ENCODE results near the gene MRGPRF.

Gene MRGPRF

DNA sequence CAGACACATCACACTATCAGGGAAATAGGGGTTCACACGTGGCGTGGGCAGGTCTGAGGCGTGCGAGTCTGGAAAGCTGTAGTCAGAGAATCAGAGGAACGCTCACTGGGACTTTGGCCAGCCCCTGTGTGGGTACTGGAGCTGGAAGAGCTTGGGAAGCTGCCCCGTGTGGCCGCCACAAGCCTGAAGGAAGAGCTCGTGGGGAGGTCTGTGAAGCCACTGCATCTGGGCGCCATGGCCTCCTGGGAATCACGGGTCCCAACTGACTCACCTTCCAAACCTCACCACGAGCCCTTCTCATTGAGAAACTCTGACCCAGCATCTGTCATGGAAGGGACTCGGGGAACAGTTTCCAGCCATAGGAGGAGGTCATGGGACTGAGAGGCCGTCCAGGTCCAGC is 5.9 kb upstream of the MRGPRF start:
- no peak for DNase-seq

DNA sequence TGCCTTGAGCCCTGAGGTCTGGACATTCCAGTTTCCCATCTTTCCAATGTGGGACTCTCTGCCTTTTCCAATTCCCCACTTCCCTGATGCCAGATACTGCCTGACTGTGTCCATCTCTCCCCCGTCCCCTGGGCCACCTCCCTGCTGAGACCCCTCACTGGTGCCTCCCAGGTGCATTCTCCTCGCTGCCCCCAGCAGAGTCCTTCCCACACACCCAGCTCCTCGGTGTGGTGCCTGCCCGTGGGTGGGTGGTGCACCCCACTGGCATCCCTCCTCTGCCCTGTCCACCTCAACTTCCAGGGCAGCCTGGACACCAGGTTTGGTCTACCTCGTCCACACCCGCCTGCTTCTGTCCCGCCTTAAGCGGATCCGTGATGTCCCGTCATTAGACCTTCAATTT is 4.9 kb upstream of the MRGPRF start:
- DNase-seq = no peak

DNA sequence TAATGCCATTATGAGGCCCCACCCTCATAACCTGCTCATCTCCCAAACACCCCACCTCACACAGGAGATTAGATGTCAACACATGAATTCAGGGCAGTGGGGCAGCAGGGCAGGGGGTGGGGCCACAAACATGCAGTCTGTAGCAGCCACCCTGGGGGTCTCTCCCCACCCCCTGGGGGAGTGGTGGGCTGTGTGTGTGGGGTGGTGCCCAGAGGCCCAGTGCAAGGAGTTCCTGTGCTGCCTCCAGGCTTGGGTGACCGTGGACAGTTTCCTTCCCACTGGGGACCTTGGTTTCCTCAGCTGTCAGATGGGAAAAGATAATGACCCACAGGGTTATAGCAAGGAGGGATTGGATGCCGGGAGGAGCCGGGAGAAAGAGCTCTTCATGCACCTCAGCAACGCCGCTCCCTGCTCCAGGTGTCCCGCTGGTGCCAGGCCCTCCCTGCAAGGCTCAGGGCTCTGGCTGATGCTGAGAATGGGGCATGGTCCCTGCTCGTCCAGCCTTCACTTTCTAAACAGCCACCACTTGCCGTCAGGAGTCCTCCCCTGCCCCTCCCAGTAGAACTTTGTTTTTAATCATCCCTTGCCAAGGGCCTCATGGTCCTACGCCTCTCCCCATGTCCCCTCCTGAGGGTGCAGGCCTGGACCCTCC is 2.0 kb upstream of the MRGPRF start:
- no peak for DNase-seq

DNA sequence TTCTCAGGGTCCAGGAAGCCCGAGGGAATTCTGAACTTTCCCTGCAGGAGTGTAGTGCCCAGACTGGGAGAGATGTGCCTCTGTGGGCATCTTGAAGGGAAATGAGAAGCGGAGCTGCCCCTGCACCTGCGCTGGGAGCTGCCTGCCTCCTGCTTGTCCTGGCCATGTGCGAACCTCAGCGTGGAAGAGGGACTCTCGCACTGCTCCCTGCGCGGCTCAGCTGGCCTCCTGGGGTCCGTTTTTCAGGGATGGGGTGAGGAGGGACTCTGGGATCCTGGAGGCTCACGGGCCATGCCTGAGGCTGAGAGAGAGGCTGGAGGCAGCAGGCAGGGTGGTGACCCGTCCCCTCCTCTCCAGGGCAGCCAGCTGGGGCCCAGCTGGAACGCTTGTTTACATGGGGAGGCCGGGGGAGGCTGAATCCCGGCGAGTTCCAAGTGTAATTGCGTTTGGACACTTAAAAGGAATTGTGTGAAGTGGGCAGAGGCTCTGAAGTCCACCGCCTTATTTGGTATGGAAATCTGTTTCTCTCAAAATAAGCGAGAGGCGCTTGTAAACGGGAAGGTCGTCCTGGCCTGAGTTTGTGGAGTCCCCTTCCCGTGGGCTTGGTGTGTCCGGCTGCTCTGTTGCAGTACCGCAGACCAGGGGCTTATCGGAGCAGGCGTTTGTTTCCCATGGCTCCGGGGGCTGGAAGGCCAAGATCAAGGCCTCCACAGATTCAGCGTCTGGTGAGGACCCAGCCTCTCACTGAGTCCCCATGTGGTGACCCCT is 1.2 kb upstream of the MRGPRF start:
- peak in 2 of 3 experiments; percentile 71 to 84 for DNase-seq

DNA sequence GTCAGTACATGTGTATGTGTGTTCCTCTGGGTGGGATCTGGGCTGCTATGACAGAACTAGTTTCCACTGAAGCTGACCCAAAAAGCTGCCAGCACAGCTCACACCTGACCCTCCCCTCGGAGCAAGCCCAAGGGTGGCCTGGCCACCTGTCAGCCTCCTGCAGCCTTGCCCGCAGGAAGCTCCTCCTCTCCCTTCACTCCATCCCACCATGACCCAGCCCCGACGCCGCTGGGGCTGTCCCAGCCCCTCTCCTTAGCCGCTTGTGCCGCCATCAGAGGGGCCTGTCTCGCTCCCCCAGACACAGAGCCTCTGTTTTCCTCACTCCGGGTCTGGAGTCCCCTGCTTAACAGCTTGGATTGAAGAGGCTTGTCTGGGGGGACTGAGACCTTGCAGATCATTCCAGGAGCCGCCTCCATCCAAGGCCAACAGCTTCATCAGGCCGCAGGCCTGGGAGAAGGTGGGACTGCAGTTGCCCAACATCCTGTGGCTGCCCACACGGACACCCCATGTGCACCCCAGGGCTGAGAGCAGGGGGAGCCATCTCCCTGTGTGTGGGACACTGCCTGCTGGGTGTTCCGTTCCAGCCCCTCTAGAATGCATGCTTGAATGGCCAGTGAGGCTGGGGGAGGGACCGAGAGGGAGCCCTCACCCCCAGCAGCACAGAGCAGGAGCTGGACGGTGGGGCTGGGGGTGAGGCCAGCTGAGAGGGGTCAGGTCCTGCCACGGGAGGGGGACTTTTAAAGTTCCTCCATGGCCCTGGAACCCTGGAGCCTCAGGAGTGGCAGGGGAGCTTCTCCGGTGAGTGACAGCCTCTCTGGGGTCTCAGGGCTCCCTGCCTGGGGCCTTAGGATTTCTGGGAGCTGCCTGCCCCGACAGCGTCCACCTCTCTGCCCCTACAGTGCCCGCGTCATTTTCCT is 696 bp downstream of the MRGPRF start:
- no peak for DNase-seq

DNA sequence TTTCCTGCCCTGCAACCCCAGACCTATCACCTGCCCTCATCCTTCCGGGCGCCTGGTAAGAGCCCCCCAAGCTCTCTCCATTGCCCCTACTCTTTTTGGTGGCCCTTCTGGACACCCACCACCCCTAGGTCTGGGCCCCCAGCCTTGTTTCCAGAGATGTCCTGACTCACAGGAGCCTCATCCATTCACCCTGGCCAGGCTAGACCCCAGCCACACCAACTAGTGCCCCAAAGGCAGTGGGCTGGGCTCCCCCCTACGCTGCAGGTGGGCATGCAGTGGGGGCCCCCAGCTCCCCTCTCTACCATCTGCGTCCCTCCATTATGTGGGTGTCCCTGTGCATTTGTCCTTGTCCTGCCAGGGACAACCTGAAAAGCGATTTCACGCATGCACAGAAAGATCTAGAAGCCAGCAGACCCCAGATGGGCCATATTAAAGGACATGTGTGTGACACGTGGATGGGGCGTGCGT is 1.4 kb downstream of the MRGPRF start:
- DNase-seq = no peak

DNA sequence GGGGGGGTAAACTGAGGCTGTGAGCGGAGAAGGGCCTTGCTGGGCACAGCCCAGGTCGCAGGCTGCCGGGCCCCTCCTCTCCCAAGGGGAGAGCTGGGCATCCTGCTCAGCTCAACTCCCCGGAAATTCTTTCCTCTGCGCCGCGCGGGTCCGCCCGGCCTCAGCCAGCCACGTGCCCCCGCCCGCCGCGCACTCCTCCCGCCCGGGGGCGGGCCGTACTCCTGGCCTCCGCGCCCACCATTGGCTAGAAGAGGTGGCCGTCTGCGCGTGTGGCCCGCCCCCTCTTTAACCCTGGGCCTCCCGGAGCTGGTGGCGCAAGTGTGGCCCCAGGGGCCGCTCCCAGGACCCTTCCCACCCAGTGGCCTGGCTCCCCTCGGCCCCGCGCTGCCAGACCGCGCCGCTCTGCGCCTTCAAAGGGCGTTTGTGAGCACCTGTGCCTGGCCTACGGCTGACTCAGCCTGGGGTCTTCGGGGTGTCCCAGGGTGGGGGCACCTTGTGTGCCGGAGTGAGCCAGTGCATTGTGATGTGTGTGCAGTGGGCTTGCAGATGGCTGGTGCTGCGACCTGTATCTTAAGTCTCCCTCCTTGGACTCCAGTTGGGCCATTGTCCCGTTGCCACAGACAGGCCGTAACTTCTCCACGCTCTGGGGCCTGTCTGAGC is 2.0 kb downstream of the MRGPRF start:
- DNase-seq = peak in 2 of 3 experiments; percentile 24 to 33

DNA sequence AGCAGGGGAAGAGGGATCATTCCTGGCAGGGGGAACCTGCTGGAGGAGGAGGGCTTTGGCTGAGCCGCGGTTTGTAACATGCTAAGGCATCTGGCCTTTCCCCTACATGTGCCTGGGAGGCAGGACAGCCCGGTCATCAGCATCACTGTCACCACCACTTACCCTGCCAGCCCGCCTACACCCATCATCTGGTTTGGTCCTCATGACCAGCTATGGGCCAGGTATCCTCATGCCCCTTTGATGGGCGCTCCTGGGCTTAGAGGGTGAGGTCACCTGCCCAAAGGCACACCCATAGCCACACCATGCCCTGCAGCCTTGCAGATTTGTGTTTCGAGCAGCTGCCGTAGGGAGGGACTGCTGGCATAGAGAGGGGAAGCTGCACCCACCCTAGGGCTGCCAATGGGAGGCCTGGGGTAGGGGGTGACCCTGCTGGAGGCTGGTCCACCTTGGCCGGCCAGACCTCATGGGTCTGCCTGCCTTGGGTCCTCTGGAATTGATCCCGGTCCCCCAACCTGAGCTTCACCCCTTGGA is 2.6 kb downstream of the MRGPRF start:
- no peak for DNase-seq

DNA sequence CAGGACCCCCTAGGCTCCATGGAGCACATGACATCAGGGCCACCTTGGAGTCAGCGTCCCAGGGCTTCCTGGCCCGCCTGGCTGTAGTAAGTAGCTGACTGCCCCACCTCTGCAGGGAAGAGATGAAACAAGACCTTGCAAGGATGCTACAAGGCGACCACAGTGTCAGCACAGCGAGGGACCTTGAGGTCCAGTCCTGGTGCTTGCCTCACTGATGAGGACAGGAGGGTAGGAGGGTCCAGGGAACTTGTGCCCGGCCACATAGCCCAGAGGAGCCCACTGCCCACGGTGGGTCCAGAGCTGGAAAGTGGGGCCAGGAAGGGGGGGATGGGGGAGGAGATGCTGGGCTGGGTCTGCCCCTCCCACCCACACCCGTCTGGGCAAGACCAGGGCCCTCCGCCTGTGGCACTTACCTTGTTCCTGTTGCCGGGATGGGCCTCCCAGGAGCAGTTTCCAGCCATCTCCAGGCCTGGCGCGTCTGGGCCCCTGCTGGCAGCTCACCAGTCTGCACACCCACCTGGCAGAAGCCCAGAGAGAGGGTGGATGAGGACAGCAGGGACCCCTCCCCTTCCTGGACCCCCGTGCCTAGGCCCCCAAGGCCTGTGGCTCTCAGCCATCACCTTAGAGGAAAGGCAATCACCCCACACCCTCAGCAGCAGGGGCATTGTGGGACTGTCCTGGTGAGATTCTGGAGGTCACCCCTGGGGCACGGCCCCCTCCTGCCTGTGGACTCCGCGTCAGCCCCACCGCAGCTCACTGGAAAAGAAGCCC is 3.4 kb downstream of the MRGPRF start:
- DNase-seq = no peak

DNA sequence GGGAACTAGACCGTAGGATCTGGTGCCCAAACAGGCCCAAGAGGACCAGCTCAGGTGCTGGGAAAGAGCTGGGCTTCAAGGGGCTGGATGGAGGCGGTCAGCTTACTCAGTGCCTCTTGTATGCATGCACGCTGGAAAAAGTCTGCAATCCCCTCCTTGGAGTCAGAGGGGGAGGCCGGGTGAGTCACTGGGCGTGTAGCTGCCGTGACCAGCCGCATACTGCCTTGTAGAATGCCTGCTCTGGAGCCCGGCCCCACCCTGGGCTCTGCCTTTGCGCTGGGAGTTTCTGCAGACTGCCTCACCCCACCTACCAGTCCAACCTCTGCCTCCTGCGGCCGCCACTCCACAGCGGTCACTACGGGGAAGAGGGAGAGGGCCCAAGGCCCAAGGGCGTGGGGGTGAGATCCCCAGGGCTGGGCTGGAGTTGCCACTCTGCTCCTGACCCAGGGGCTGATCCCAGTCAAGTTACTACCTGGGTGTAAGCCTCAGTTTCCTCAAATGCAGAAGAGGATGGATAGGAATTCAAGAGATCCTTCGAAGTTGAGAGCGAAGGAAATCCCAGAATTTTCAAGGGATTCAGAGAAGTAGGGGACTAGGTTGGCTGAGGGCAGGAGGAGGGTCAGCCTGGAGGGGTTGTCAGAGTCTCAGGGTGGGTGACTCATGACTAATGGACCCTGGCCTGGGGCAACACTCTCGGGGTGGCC is 4.2 kb downstream of the MRGPRF start:
- peak in 1 of 3 experiments; percentile 34 for DNase-seq

DNA sequence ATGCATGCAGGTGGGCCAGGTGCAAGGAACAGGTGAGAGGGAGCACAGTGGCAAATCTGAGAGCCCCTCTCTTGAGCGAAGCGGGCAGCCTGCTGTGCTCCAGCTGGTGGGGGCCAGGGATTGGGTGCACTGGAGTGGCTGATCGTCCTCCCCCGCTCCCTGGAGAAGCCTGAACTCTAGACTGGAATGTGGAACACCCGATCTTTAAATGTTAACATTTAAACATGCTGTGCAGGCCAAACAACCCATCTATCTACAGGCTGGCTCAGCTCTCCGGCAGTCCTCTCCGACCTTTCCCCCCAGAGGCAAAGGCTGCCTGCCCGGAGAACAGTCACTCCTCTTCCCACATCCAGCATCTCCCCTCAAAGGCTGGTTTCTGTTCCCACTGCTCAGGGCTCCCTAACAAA is 5.1 kb downstream of the MRGPRF start:
- peak in 2 of 3 experiments; percentile 76 to 94 for DNase-seq

DNA sequence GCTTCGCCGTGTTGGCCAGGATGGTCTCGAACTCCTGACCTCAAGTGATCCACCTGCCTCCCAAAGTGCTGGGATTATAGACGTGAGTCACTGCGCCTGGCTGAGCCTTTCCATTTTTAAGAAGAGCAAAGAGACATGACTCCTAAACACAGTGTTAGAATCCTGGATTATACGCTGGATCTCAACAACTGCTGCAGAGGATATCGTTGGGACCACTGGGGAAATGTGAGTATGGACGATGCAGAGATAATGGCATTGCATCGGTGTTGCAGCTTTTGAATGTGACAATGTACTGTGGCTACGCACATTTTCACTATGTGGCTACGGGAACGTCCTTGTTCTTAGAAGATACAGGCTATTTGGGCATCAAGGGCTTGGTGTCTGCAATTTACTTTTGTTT is 6.2 kb downstream of the MRGPRF start:
- DNase-seq = no peak

DNA sequence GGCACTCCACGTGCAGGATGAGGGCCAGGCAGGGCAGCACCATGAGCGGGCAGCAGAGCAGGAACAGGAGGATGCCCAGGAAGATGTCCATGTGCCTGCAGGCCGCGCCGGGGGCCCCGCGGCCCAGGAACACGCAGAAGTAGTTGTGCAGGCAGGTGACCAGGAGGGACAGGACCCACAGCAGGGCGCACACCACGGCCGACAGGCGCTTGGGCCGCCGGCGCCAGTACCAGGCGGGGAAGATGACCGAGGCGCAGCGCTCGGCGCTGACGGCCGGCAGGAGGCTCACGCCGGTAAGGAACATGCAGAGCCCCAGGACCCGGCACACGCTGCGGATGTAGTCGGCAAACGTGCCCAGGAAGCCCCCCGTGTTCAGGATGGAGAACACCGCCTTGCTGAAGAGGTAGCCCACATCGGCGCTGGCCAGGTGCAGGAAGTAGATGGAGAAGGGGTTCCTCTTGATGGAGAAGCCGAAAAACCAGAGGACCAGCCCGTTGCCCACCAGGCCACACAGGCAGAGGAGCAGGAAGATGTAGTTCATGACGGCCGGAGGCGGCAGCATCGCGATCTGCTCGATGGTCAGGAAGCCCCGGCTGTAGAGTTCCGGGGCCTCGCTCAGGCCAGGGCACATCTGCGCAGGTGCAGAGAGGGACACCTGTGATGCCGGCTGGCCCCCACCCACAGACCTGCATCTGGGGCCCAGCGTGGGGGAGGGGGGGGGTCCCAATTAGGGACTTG is 7.2 kb downstream of the MRGPRF start:
- no peak for DNase-seq

DNA sequence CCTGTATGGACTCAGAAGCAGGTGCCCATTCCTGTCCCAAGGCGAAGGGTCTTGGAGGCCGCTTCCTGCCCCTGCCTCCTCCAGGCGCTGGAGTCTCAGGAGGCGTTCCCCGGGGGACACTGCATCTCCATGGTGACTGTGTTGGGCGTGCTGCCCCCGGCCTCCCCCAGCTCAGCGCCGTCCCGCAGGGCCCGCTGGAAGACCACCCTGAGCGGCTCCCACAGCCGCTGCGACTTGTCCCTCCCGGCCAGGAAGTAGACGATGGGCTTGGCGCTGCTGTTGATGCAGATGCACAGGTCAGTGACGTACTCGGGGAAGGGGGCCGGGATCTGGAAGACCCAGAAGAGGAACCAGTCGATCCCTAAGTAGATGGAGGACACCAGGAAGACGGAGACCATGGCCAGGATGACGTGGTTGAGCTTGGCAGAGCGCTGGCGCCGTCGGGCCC is 7.8 kb downstream of the MRGPRF start:
- DNase-seq = no peak

DNA sequence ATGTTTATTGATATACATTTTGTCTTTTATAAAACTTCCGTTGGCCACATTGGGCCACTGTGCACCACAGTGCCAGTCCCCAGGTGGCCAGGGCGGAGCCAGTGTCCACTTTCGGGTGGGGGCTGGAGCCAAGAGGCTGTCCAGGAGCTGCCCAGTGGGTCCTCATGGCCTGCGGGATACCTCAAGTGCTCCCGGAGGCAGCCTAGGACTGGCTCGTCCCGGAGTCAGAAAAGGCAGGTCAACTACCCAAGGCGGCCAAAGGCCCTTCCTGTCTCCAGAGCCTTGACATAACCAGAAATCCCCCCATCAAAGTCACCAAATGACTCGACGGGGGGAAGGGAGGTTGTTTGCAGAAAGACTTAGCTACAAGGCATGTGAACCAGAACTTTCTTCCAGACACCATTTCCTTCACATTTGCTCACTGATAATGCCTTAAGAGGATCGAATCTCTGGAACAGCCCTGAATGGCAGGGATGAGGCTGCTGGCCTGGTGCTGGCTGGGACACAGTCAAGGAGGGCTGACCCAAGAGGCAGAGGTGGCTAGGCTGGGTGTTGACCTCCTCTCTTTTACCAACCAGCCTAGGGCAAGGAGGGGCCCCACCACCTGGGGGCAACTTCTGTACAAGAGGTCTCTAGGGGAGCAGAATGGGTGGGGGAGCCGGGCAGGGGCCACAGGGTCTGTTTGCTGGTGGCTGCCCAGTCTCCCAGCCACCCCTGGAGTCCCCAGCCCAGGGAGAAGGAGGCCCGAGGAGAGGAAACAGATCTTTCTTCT is 8.4 kb downstream of the MRGPRF start:
- no peak for DNase-seq

DNA sequence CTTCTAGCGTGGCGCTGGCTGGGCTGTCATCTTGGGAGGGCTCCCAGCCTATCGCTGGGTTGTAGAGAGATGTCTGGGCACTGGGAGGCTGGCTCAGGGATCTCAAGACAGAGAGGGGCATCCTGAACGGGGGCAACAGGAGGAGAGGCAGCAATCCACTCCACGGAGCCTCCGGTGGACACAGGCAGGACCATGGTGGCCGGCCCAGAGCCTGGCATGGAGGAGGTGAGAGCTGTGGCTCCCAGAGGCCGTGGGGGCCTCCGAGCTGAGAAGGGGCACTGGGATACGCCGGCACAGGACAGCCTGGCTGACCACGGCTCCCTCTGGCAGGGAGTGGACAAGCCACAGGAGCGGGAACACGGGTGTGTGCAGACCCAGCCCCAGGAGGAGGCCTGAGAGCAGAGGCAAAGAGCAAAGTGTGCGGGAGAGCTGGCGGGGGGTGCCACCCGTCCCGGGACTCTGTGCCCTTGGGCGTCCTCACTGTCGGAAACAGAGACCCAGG is 9.1 kb downstream of the MRGPRF start:
- DNase-seq = no peak

DNA sequence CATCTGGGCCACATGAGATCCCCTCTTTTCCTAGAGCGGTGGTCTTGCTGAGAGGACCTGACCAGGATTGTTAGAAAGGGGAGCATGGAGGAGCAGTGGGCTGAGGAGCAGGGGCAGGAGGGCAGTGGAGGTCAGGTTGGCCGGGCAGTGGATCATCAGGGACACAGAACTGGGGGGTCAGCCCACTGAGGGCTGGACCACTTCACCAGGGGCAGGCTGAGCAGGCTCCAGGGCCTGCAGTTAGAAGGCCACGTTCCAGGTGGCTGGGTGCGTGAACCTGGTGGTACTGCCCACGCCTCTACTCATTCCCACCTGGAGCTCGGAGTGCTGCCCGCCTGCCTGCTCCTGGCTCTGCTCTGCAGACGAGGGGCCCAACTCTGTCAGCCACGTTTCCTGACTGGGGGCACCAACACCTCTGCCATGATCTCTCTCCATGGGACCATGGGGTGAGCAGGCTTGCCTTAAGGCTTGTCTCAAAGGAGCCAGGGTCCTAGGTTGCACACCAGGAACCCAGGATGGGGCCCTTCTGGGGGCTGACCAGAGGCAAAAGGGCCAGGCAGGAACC is 9.7 kb downstream of the MRGPRF start:
- DNase-seq = no peak

DNA sequence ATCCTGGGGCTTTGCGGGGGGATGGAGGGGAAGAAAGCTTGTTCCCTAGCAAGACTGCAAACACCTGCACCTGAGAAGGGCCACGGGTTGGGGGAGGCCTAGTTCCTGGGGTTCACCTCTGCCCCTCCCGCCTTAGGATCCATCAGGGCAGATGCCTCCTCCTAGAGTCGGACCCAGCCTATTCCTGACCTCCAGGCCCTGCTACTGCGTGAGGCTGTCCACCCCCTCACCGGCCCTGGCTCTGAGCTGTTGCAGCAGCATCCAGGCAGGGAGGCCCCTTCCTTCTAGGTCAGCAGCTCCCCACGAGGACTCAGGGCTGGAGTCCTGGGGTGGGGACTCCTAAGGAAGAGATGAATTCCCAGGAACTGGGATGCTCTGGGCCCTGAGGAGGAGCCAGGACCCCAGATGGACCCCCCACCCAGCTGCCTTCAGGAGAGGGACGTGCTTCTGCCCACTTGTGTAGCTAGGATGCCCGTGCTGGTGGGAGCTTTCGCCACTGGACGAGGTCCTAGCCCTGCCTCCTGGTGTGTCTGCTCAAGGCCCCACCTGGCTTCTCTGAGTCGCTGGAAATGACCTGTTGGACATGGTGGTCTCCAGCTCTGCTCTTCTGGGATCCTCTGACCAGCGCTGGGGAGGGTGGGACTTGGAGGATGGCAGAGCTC is 10.3 kb downstream of the MRGPRF start:
- DNase-seq = no peak
